ENCODE data around the gene LYZL1. TPM values are rescaled to one million over a fixed set of nuclear protein-coding genes. Genes with fewer than 3 reads are reported as not detected.

Gene LYZL1
- polyA plus RNA-seq, 1 donor from 2014 or later = not detected

DNA sequence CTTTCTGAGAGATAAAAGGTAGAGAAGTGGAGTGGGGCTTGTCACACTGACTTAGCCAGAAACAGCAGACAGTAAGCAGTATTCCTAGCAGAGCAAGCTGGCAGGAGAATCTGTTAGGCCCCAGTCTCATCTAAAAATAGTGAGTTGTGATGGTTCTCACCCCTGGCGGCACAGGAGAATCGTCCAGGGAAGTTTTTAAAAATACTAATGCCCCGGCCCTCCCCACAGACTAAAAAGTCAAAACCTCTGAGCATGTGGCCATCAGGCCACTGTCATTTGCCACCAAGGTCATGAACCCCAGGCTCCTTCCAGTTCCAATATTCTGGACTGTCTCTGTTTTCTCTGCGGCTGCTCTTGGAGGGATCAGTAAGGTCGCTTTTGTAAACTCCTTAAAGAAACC is 34.0 kb downstream of the LYZL1 start:
- no peak for TF ChIP-seq TAF1 (IDR thresholded peaks at IDR 0.05; ENCODE audit: low read depth)
- no peak for TF ChIP-seq EZH2 (IDR thresholded peaks at IDR 0.05; ENCODE audit: borderline replicate concordance, insufficient read depth, low read length, poor library complexity, severe bottlenecking)
- TF ChIP-seq RAD21 (conservative IDR thresholded peaks at IDR 0.05) = no peak
- TF ChIP-seq, protein P1, sequence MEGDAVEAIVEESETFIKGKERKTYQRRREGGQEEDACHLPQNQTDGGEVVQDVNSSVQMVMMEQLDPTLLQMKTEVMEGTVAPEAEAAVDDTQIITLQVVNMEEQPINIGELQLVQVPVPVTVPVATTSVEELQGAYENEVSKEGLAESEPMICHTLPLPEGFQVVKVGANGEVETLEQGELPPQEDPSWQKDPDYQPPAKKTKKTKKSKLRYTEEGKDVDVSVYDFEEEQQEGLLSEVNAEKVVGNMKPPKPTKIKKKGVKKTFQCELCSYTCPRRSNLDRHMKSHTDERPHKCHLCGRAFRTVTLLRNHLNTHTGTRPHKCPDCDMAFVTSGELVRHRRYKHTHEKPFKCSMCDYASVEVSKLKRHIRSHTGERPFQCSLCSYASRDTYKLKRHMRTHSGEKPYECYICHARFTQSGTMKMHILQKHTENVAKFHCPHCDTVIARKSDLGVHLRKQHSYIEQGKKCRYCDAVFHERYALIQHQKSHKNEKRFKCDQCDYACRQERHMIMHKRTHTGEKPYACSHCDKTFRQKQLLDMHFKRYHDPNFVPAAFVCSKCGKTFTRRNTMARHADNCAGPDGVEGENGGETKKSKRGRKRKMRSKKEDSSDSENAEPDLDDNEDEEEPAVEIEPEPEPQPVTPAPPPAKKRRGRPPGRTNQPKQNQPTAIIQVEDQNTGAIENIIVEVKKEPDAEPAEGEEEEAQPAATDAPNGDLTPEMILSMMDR (IDR thresholded peaks at IDR 0.05; ENCODE audit: poor library complexity, severe bottlenecking) = no peak
- no peak for TF ChIP-seq EP300 (conservative IDR thresholded peaks at IDR 0.05; ENCODE audit: poor library complexity, severe bottlenecking)
- TF ChIP-seq MXI1 (conservative IDR thresholded peaks at IDR 0.05; ENCODE audit: poor library complexity, severe bottlenecking) = no peak
- TF ChIP-seq POLR2AphosphoS5 (IDR thresholded peaks at IDR 0.05) = no peak
- Histone ChIP-seq H3F3A (ENCODE audit: insufficient read depth, low read length, poor library complexity, severe bottlenecking) (no peaks in the 10 kb centered on the region), H3K4me3 (ENCODE audit: low read length) (no peak overlapping the region), H2AFZ (ENCODE audit: low read depth, low read length) (no peak overlapping the region), H3K9me2 (ENCODE audit: insufficient read depth, low read length) (no peaks in the 10 kb centered on the region), H3K4me2 (ENCODE audit: low read length) (no peak overlapping the region), H3K79me2 (replicated peaks; ENCODE audit: insufficient read depth, low read length) (no peaks in the 10 kb centered on the region), H3K9ac (ENCODE audit: low read length) (no peak overlapping the region), H4K20me1 (ENCODE audit: insufficient read depth) (no peaks in the 10 kb centered on the region), H3K27ac (ENCODE audit: low read length) (no peak overlapping the region), H3K36me3 (ENCODE audit: insufficient read depth, low read length) (no peaks in the 10 kb centered on the region), H3K27me3 (ENCODE audit: insufficient read depth, low read depth, low read length) (no peaks in the 10 kb centered on the region), H3K9me3 (ENCODE audit: low read length) (no peaks in the 10 kb centered on the region)

DNA sequence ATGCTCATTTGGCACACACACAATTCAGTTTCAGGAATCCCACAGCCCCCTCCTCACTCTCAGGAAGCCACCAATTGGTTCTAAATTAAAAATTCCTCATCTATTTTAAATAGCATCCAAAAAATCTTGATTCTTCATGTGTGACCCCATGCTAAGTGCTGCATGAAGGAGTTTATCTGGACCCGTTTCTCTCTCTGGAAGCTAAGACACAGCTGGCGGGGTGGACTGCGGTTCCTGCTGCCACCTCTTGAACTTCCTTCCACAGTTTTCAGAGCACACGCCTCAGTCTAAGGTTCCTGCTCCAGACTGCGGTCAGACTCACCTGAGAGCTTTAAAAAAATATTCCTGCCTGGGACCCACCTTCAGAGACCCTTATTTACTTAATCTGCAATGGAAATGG is 34.5 kb downstream of the LYZL1 start:
- no peaks in the 10 kb centered on the region for H3K36me3 ChIP-seq (ENCODE audit: insufficient read depth, low read length)
- TF ChIP-seq, protein P1 (IDR thresholded peaks at IDR 0.05; ENCODE audit: poor library complexity, severe bottlenecking) = no peak
- TF ChIP-seq EZH2 (IDR thresholded peaks at IDR 0.05; ENCODE audit: borderline replicate concordance, insufficient read depth, low read length, poor library complexity, severe bottlenecking) (no peak), POLR2AphosphoS5 (IDR thresholded peaks at IDR 0.05) (no peak), MXI1 (conservative IDR thresholded peaks at IDR 0.05; ENCODE audit: poor library complexity, severe bottlenecking) (no peak), RAD21 (conservative IDR thresholded peaks at IDR 0.05) (no peak), SMC3 (conservative IDR thresholded peaks at IDR 0.05; ENCODE audit: poor library complexity) (no peak)
- TF ChIP-seq, protein P2, sequence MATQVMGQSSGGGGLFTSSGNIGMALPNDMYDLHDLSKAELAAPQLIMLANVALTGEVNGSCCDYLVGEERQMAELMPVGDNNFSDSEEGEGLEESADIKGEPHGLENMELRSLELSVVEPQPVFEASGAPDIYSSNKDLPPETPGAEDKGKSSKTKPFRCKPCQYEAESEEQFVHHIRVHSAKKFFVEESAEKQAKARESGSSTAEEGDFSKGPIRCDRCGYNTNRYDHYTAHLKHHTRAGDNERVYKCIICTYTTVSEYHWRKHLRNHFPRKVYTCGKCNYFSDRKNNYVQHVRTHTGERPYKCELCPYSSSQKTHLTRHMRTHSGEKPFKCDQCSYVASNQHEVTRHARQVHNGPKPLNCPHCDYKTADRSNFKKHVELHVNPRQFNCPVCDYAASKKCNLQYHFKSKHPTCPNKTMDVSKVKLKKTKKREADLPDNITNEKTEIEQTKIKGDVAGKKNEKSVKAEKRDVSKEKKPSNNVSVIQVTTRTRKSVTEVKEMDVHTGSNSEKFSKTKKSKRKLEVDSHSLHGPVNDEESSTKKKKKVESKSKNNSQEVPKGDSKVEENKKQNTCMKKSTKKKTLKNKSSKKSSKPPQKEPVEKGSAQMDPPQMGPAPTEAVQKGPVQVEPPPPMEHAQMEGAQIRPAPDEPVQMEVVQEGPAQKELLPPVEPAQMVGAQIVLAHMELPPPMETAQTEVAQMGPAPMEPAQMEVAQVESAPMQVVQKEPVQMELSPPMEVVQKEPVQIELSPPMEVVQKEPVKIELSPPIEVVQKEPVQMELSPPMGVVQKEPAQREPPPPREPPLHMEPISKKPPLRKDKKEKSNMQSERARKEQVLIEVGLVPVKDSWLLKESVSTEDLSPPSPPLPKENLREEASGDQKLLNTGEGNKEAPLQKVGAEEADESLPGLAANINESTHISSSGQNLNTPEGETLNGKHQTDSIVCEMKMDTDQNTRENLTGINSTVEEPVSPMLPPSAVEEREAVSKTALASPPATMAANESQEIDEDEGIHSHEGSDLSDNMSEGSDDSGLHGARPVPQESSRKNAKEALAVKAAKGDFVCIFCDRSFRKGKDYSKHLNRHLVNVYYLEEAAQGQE (IDR thresholded peaks at IDR 0.05; ENCODE audit: borderline replicate concordance) = no peak
- no peaks in the 10 kb centered on the region for H3K9me2 ChIP-seq (ENCODE audit: insufficient read depth, low read length)
- H3K79me2 ChIP-seq (replicated peaks; ENCODE audit: insufficient read depth, low read length) = no peaks in the 10 kb centered on the region
- no peaks in the 10 kb centered on the region for H3K27me3 ChIP-seq (ENCODE audit: insufficient read depth, low read depth, low read length)
- no peak overlapping the region for H3K27ac ChIP-seq (ENCODE audit: low read length)
- H2AFZ ChIP-seq (ENCODE audit: low read depth, low read length) = no peak overlapping the region
- H3K9me3 ChIP-seq (ENCODE audit: low read length) = no peaks in the 10 kb centered on the region
- no peak overlapping the region for H3K4me3 ChIP-seq (ENCODE audit: low read length)
- H3K4me2 ChIP-seq (ENCODE audit: low read length) = no peak overlapping the region
- H3K9ac ChIP-seq (ENCODE audit: low read length) = no peak overlapping the region
- H3F3A ChIP-seq (ENCODE audit: insufficient read depth, low read length, poor library complexity, severe bottlenecking) = no peaks in the 10 kb centered on the region
- no peaks in the 10 kb centered on the region for H4K20me1 ChIP-seq (ENCODE audit: insufficient read depth)
